ENCODE results near the gene ZRANB3.

Gene ZRANB3

GRCh38 chr2:135168204-135168856 is 362.7 kb downstream of the ZRANB3 start:
- Mint-ChIP-seq H3K4me3 (no peak overlapping the region), H3K27ac (no peak overlapping the region), H3K27me3 (no peaks in the 10 kb centered on the region), H3K9me3 (no peaks in the 10 kb centered on the region), H3K4me1 (peaks cover 39% of the 10 kb centered on the region)
- ATAC-seq, result no peak
- no peak for DNase-seq

DNA sequence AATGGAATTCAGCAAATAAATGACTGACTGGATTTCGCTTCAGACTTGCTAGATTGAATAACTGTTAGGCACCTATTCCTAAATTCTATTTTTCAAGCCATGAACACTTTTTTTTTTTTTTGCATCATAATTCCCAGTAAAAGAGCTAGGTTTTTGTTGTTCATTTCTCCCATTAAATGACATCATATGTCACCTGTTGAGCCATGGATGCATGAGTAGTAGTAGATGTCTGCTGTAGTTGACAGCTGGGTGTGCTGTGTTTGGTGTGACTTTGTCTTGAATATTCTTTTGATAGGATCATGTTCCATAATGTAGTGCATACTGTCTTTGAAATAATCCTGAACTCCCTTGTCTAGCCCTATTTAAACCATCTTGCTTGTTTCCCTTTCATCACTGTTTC is 363.7 kb downstream of the ZRANB3 start:
- H3K4me3 Mint-ChIP-seq, result no peak overlapping the region
- H3K27me3 Mint-ChIP-seq, result no peaks in the 10 kb centered on the region
- peaks cover 50% of the 10 kb centered on the region for H3K4me1 Mint-ChIP-seq
- no peak for ATAC-seq
- no peak for DNase-seq
- H3K27ac Mint-ChIP-seq, result no peak overlapping the region
- H3K9me3 Mint-ChIP-seq, result no peaks in the 10 kb centered on the region

- Mint-ChIP-seq H3K27me3 (no peaks in the 10 kb centered on the region), H3K9me3 (no peaks in the 10 kb centered on the region), H3K4me1 (peaks cover 28% of the 10 kb centered on the region), H3K4me3 (no peak overlapping the region), H3K27ac (no peak overlapping the region)
- no peak for ATAC-seq
- DNase-seq, result no peak
These were observed 366.6 kb downstream of the ZRANB3 start for GRCh38 chr2:135164431-135164830.

DNA sequence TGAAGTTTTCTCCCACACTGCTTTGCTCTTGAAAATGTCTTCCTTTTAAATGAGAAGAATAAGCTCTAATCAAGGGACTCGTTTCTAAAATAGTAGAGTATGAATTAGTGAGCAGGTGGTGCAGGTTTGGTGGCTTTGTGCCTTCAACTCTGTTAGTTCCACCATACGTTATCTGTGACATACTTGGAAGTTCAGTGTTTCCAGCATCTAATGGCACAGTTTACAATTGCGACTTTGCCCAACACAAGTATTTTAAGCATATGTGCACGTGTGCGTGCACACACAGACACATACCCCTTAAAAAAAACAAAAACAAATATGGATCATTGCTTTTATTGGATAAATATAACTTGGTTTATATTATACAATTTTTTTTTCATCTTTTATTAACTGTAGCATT is 367.1 kb downstream of the ZRANB3 start:
- H3K27ac Mint-ChIP-seq, result no peak overlapping the region
- H3K4me3 Mint-ChIP-seq, result no peak overlapping the region
- no peak for DNase-seq
- no peaks in the 10 kb centered on the region for H3K9me3 Mint-ChIP-seq
- H3K27me3 Mint-ChIP-seq, result no peaks in the 10 kb centered on the region
- peaks cover 23% of the 10 kb centered on the region for H3K4me1 Mint-ChIP-seq
- no peak for ATAC-seq

DNA sequence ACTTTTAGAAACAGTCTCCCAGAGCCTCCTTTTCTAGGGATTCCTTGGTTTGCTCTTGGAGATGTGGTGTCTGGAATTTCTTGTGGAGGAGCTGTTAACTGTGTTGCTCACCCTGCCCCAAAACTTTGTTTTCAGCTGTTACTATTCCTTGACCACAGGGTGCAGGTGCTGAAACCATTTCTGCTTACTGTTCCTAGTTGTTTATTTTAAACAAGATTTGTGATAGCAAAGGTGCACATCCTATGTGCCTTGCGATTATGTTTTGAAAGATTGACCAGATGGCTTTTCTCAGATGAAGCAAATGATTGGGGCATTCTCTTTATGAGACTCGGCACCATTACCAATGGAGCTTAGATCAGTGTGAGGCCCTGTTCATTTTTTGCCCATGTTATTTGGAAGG is 367.7 kb downstream of the ZRANB3 start:
- Mint-ChIP-seq H3K4me3 (no peak overlapping the region), H3K27ac (no peak overlapping the region), H3K9me3 (no peaks in the 10 kb centered on the region), H3K4me1 (peaks cover 17% of the 10 kb centered on the region), H3K27me3 (no peaks in the 10 kb centered on the region)
- ATAC-seq (no peak), DNase-seq (no peak)

DNA sequence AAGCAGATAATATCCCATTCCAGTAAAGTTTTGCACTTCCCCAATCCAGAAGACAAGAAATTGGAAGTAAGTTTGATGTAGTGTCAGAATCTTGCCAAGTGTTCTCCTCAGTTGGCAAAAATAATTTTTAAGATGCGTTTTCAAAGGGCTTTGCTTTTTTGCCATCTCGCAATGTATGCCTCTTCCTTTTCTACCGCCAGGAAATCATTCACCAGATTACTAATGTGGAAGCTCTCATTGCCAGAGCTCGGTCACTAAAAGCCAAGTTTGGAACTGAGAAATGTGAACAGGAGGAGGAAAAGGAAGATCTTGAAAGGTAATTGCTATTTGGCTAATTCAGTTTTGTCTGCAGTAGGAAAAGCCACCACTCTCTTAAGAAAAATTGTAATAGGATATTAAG is 368.2 kb downstream of the ZRANB3 start:
- Mint-ChIP-seq H3K27me3 (no peaks in the 10 kb centered on the region), H3K4me3 (no peak overlapping the region), H3K4me1 (peaks cover 14% of the 10 kb centered on the region), H3K9me3 (no peaks in the 10 kb centered on the region), H3K27ac (no peak overlapping the region)
- DNase-seq, result no peak
- no peak for ATAC-seq

GRCh38 chr2:135162377-135162776 is 368.6 kb downstream of the ZRANB3 start:
- Mint-ChIP-seq H3K9me3 (no peaks in the 10 kb centered on the region), H3K4me3 (no peak overlapping the region), H3K4me1 (peaks cover 14% of the 10 kb centered on the region), H3K27ac (peak overlapping the region in 1 of 2 donors; percentile 80), H3K27me3 (no peaks in the 10 kb centered on the region)
- ATAC-seq (no peak), DNase-seq (no peak)

- no peaks in the 10 kb centered on the region for H3K9me3 Mint-ChIP-seq
- H3K4me3 Mint-ChIP-seq, result no peak overlapping the region
- peak overlapping the region in 1 of 2 donors; percentile 38 for H3K27ac Mint-ChIP-seq
- no peaks in the 10 kb centered on the region for H3K27me3 Mint-ChIP-seq
- ATAC-seq (no peak), DNase-seq (no peak)
- H3K4me1 Mint-ChIP-seq, result peaks cover 33% of the 10 kb centered on the region
These were observed 371.8 kb downstream of the ZRANB3 start for GRCh38 chr2:135159191-135159590.

DNA sequence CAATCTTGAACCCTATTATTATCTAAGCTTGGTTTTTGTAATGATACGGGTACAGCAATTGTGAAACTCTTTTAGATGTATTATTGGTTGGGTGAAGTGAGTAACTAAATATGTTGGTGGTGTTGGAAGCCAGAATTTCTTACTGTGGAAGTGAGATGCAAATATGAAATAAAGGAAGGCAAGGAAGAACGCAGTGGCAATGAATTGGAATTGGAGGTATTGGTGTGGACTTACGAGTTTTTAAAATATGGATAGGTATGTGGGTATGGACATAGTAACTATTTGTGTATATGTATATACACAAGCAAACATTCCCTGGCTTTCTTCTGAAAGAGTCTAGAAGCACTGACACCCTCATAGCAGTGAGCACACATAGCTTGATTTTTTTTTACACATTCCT is 373.2 kb downstream of the ZRANB3 start:
- H3K27me3 Mint-ChIP-seq, result no peaks in the 10 kb centered on the region
- H3K4me3 Mint-ChIP-seq, result no peak overlapping the region
- DNase-seq (no peak), ATAC-seq (no peak)
- H3K4me1 Mint-ChIP-seq, result peaks cover 36% of the 10 kb centered on the region
- H3K27ac Mint-ChIP-seq, result no peak overlapping the region
- no peaks in the 10 kb centered on the region for H3K9me3 Mint-ChIP-seq

DNA sequence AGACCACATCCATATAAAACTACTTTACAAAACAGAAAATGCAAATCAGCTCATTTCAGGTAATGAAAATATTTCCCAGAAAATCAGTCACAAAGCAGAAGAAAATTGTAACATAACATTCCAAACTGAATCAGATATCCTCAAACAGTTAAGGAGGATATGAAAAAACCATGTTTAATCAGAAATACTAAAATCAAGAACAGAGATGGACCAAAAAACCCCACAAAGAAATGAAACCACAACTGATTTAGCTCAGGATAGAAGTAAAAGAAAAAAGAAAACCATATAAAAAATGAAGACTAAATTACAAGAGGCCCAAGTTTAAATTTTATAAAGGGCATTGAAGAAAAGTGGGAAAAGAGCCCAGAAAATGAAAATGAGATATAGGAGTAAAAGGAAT is 376.1 kb downstream of the ZRANB3 start:
- Mint-ChIP-seq H3K27ac (peak overlapping the region in 1 of 2 donors; percentile 8), H3K27me3 (no peaks in the 10 kb centered on the region), H3K4me3 (peak overlapping the region in 1 of 2 donors; percentile 28), H3K4me1 (peaks cover 50% of the 10 kb centered on the region), H3K9me3 (no peaks in the 10 kb centered on the region)
- DNase-seq (no peak), ATAC-seq (no peak)

DNA sequence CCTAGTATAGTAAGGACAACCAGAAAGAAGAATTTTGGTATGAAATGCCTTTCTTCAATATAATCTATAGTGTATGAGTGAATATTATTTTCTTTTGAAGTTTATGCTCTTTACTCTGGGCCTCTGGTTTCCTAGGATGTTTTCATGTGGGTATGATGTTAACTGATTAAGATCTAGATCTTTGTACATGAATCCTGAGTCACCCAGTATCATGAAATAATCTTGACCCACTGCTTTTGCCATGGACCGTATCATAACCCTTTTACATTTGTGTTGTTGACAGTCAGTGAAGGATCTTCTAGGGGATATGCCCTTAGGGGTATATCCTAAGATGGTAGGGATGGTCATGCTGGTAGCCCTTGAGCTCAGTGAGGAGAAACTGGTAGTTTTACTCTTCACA is 378.7 kb downstream of the ZRANB3 start:
- no peaks in the 10 kb centered on the region for H3K27me3 Mint-ChIP-seq
- no peaks in the 10 kb centered on the region for H3K9me3 Mint-ChIP-seq
- DNase-seq (no peak), ATAC-seq (no peak)
- no peak overlapping the region for H3K4me3 Mint-ChIP-seq
- H3K4me1 Mint-ChIP-seq, result peaks cover 50% of the 10 kb centered on the region
- no peak overlapping the region for H3K27ac Mint-ChIP-seq

DNA sequence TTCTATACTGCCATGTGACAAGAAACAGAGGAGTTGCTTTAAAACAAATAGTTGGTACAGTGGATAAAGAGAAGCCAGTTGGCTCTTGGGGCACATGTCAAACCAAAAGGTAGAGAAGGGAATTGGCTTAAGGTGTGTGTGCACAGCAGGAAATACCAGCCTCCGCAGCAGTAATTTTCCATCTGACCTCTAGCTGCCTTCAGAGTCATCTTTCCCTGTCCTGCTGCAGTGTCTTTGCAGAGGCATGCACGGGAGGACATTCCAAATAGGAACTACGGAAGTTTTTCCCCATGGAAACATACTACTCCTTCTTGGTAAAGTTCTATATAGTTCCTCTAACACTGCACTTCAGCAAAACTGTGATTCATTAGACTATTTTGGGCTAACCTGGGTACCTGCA is 379.4 kb downstream of the ZRANB3 start:
- Mint-ChIP-seq H3K4me1 (peaks cover 50% of the 10 kb centered on the region), H3K9me3 (no peaks in the 10 kb centered on the region)
- ATAC-seq, result no peak

DNA sequence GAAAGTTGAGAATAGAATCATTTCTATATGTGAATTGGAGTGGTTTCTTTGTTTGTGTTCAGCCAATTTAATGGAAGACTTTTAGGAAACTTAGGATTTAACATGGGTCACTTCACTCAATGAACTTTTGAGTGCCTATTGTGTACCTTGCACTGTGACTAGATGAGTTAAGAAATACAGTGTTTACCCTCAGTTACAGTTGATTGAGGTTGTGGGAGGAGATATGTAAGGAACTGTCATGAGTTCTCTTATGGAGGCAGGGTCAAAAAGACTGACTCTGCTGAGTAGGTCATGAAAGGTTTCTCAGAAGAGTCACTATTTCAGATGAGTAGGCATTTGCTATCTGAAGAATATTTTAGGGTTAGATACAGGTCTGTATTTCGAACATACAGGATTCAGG is 380.3 kb downstream of the ZRANB3 start:
- no peaks in the 10 kb centered on the region for H3K9me3 Mint-ChIP-seq
- peak overlapping the region in 1 of 2 donors; percentile 23 for H3K27ac Mint-ChIP-seq
- DNase-seq (no peak), ATAC-seq (no peak)
- no peak overlapping the region for H3K4me3 Mint-ChIP-seq
- H3K4me1 Mint-ChIP-seq, result peaks cover 47% of the 10 kb centered on the region
- H3K27me3 Mint-ChIP-seq, result no peaks in the 10 kb centered on the region

More for the DNA sequence above, 379.4 kb downstream of the ZRANB3 start:
- Mint-ChIP-seq H3K27me3 (no peaks in the 10 kb centered on the region), H3K4me3 (no peak overlapping the region), H3K27ac (no peak overlapping the region)
- no peak for DNase-seq

GRCh38 chr2:135149251-135149650 is 381.8 kb downstream of the ZRANB3 start:
- no peak for DNase-seq
- no peak overlapping the region for H3K27ac Mint-ChIP-seq

DNA sequence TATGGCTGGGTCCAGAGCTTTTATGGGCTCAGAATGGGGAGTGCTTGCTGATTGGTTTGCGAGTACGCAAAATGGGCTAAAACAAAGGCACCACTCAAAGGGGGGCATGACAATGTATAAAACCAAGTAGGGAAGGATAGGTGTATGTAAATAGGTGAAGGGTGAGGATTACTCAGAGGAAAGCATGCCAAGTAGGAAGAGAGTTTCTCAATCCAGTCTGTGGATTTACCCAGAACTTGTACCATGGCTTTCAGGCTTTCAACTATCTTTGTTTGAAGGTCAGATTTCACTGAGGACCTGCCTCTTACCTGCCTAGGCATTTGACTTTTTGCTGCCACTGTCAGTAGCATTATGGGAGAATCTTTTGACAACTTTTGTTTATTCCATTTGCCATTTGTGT is 386.7 kb downstream of the ZRANB3 start:
- no peak overlapping the region for H3K4me3 Mint-ChIP-seq
- DNase-seq (no peak), ATAC-seq (no peak)
- no peaks in the 10 kb centered on the region for H3K27me3 Mint-ChIP-seq
- peaks cover 17 to 21% of the 10 kb centered on the region in 2 donors for H3K9me3 Mint-ChIP-seq
- no peaks in the 10 kb centered on the region for H3K4me1 Mint-ChIP-seq
- no peak overlapping the region for H3K27ac Mint-ChIP-seq

More at GRCh38 chr2:135149251-135149650, 381.8 kb downstream of the ZRANB3 start:
- Mint-ChIP-seq H3K27me3 (no peaks in the 10 kb centered on the region), H3K4me1 (peaks cover 32% of the 10 kb centered on the region), H3K9me3 (peaks cover 2 to 3% of the 10 kb centered on the region in 2 donors), H3K4me3 (no peak overlapping the region)
- ATAC-seq, result no peak

- H3K27me3 Mint-ChIP-seq, result no peaks in the 10 kb centered on the region
- no peak for ATAC-seq
- H3K4me3 Mint-ChIP-seq, result no peak overlapping the region
- no peak for DNase-seq
- H3K9me3 Mint-ChIP-seq, result peaks cover 17 to 21% of the 10 kb centered on the region in 2 donors
- no peaks in the 10 kb centered on the region for H3K4me1 Mint-ChIP-seq
- H3K27ac Mint-ChIP-seq, result no peak overlapping the region
These were observed 388.7 kb downstream of the ZRANB3 start for GRCh38 chr2:135142323-135142722.

GRCh38 chr2:135140606-135141005 is 390.4 kb downstream of the ZRANB3 start:
- no peak for DNase-seq
- ATAC-seq, result no peak
- no peaks in the 10 kb centered on the region for H3K4me1 Mint-ChIP-seq
- peaks cover 17 to 21% of the 10 kb centered on the region in 2 donors for H3K9me3 Mint-ChIP-seq
- H3K4me3 Mint-ChIP-seq, result no peak overlapping the region
- no peak overlapping the region for H3K27ac Mint-ChIP-seq
- H3K27me3 Mint-ChIP-seq, result no peaks in the 10 kb centered on the region
